ENCODE measurements around the gene IFRD2. TPM values are rescaled to one million over a fixed set of nuclear protein-coding genes. Genes with fewer than 3 reads are reported as not detected.

Gene IFRD2
- total and polyA plus RNA-seq, 2 experiments from 2014 or later, result 80.8 to 91.5 TPM

DNA sequence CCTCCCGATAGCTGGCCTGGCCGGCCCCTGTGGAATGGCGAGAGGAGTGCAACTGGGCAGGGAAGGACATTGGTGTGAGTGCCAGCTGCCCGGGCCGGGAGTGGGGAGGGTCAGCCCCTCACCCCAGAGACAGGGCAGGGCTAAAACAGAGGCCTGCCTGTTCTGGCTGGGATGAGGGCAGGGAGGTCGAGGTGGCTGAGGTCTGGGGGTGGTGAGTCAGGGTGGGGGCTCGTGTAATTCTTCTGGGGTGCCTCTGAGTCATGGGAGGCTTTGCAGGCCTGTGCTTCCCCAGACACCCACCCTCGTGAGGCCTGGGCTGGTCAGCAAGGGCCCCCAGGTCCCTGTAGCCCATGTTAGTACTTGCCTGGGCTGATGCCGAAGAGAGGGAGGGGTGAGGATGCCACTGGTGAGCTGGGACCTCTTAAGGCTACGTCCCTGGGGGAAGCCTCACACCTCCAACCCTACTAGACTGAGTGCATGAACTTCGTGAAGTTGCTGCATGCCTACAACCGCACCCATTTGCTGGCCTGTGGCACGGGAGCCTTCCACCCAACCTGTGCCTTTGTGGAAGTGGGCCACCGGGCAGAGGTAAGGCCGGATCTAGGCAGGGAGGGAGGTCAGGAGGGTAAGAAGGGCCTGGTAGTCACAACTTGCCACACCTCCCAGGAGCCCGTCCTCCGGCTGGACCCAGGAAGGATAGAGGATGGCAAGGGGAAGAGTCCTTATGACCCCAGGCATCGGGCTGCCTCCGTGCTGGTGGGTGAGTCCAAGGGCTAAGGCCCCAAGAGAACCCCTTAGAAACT is 21.6 kb downstream of the IFRD2 start (continued):
- no peak for TF ChIP-seq ETS1 (IDR thresholded peaks at IDR 0.05)
- no peak for TF ChIP-seq POLR2AphosphoS5 (IDR thresholded peaks at IDR 0.05; ENCODE audit: low read depth)
- TF ChIP-seq EZH2phosphoT487 (IDR thresholded peaks at IDR 0.05; ENCODE audit: unreplicated experiment), result no peak
- no peak for TF ChIP-seq STAT1 (IDR thresholded peaks at IDR 0.05; ENCODE audit: unreplicated experiment)
- TF ChIP-seq REST (IDR thresholded peaks at IDR 0.05; ENCODE audit: unreplicated experiment), result no peak
- no peak for TF ChIP-seq CTCF (conservative IDR thresholded peaks at IDR 0.05; ENCODE audit: low read depth in 2 of 2)

- 0 out of 2 replicates have a peak overlapping the region, but pooled peaks have one; percentile 52 for H3K27ac Mint-ChIP-seq
- ATAC-seq, result no peak
Observed at GRCh38 chr3:50269977-50270413, 22.2 kb downstream of the IFRD2 start.

More at GRCh38 chr3:50269977-50270413, 22.2 kb downstream of the IFRD2 start:
- no peak overlapping the region for H3K4me2 ChIP-seq
- H3K9me3 Mint-ChIP-seq, result no peaks in the 10 kb centered on the region
- no peak for DNase-seq (ENCODE audit: low spot score)
- H3K4me1 Mint-ChIP-seq, result peaks cover 58% of the 10 kb centered on the region
- no peak overlapping the region for H3K27ac ChIP-seq (ENCODE audit: low read depth)
- H3K4me3 Mint-ChIP-seq, result no peak overlapping the region
- H3K27me3 Mint-ChIP-seq (ENCODE audit: insufficient read depth, low read depth, poor library complexity), result peaks cover 34% of the 10 kb centered on the region
- H4K20me1 ChIP-seq (replicated peaks; ENCODE audit: insufficient read depth), result no peaks in the 10 kb centered on the region
- no peak overlapping the region for H2AFZ ChIP-seq
- H3K79me2 ChIP-seq (replicated peaks; ENCODE audit: insufficient read depth), result no peaks in the 10 kb centered on the region
- TF ChIP-seq NANOG (IDR thresholded peaks at IDR 0.05; ENCODE audit: borderline replicate concordance), result no peak
- TF ChIP-seq ZNF331 (CRISPR knock-in tag; IDR thresholded peaks at IDR 0.05; ENCODE audit: low read depth), result no peak
- TF ChIP-seq CTCF (conservative IDR thresholded peaks at IDR 0.05; ENCODE audit: low read depth in 2 of 2), result no peak
- TF ChIP-seq POLR2AphosphoS5 (IDR thresholded peaks at IDR 0.05; ENCODE audit: low read depth), result no peak
- TF ChIP-seq REST (IDR thresholded peaks at IDR 0.05; ENCODE audit: unreplicated experiment), result no peak
- no peak for TF ChIP-seq ETS1 (IDR thresholded peaks at IDR 0.05)
- H3K36me3 ChIP-seq (ENCODE audit: insufficient read depth), result no peaks in the 10 kb centered on the region
- H3K4me3 ChIP-seq, result no peak overlapping the region
- H3K27me3 ChIP-seq (ENCODE audit: insufficient read depth), result peaks cover 21% of the 10 kb centered on the region
- peaks cover 44% of the 10 kb centered on the region for H3K4me1 ChIP-seq (ENCODE audit: insufficient read depth)
- H3K9me2 ChIP-seq (ENCODE audit: insufficient read depth), result no peaks in the 10 kb centered on the region
- H3F3A ChIP-seq (replicated peaks; ENCODE audit: low read depth), result 0 out of 2 replicates have a peak, but pooled peaks cover 8% of the 10 kb centered on the region
- H3K36me3 Mint-ChIP-seq (ENCODE audit: low read depth), result no peaks in the 10 kb centered on the region

Data from GM23338 (cell line).